ENCODE data around the gene GNPTG.

The GNPTG gene

DNA sequence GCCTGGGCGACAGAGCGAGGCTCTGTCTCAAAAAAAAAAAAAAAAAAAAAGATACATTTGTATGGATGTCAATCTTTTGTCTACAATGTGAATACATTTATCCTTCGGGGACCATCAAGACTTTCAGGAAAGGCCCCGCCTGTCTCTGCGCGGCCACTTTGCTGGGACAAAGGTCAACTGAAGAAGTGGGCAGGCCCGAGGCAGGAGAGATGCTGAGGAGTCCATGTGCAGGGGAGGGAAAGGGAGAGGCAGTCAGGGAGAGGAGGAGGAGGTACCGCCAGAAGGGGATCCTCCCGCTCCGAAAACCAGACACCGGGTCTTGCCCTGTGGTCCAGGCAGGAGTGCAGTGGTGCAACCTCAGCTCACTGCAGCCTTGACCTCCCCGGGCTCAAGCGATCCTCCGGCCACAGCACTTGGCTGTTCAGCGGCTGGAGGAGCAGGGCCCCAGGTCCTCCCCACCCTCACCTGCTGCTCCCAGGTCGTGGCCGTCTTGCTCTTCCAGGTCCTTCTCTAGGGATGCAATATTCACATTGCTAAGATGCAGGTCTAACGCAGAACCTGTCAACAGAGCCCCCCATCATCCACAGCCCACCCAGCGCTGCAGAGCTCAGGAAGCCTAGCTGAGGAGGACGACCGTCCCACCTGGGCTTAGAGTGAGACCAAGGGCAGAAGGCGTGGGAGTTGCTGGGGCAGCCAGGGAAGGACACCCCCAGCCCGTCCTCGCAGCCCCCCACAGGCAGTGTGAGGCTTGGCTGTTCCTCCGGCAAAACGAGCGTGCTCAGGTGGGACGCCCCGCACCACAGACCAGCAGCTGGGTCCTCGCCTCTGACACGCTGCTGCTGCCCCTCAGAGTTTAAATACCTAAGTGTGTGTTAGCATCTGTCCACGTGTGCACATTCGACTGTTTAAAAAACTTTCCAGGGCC lies 19.6 kb downstream of the GNPTG start:
- DNase-seq (ENCODE audit: low read depth in 2 of 2, low spot score in 1 of 2), result no peak

DNA sequence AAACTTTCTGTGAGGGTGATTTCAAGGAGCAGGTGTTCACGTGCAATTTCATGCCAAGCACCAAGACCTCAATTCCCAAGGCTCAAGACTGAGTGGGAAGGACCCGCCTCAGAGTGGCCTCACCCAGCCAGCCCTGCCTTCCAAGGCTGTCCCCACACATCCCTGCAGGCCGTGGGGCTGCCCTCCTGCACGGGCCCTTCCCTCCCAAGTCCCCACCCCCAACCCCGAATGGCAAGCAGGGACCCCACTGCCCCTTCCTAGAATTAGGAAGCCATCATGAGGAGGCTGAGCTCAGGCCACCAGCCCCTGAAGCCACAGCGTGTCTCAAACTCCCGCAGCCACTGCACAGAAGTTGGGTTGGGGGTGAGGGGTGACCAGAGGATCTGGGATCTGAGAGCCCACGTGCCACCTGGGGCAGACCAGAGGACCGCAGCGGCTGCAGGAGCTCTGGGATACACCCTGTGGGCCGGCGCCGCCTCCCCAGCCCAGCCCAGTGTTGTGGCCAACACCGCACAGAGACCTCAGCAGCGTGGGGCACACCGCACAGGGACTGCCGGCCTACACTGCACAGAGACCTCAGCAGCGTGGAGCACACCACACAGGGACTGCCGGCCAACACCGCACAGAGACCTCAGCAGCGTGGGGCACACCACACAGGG lies 20.7 kb downstream of the GNPTG start:
- DNase-seq (ENCODE audit: low read depth in 2 of 2, low spot score in 1 of 2), result no peak

- DNase-seq (ENCODE audit: low read depth in 2 of 2, low spot score in 1 of 2), result no peak
These were observed 22.9 kb downstream of the GNPTG start for GRCh38 chr16:1374418-1375297.

DNA sequence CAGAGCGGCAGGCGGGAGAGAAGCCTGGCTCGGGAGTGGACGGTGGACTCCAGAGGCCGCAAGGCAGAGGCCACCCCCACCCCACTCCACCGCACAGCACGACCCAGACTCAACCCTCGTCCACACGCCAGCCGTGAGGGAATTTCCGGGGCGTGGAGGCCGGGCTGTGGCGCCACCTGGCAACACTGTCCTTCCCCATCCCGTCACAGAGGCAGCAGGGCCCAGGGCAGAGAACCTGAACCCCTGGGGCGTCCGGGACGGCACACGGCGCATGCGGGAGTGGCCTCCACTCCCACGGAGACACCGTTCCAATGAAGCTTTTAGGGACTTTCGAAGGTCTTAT lies 23.5 kb downstream of the GNPTG start:
- DNase-seq (ENCODE audit: low read depth in 2 of 2, low spot score in 1 of 2), result no peak

- no peak for DNase-seq (ENCODE audit: low read depth in 2 of 2, low spot score in 1 of 2)
These were observed 24.1 kb downstream of the GNPTG start for GRCh38 chr16:1375741-1376410.

DNA sequence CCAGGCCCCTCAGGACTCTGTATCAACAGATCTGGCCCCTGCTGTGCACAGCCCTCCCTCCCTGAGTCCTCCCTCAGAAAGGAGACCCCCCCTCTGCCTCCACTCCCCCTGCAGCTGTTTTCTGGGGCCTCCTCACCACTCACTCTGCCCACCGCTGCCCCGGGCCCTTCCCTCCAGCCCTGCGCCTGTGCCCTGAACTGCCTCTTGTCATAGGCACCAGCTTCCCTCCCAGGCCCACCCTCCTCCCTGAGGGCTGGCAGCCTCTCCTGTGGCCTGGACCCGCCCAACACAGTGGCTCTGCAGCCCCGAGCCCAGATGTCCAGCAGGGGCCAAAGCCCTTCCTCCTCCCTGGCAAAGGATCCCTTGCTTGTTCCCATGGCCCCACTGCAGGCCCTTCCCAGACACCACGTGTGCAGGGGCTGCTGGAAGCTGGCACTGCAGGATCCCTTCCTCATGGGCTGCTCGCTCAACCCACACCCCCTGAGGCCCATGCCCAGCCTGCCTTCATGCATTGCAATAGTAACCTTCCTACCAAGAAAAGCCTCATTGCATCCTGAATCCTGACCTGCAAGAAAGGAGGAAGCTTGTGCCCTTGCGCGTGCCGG lies 25.8 kb downstream of the GNPTG start:
- DNase-seq (ENCODE audit: low read depth in 2 of 2, low spot score in 1 of 2), result no peak

DNA sequence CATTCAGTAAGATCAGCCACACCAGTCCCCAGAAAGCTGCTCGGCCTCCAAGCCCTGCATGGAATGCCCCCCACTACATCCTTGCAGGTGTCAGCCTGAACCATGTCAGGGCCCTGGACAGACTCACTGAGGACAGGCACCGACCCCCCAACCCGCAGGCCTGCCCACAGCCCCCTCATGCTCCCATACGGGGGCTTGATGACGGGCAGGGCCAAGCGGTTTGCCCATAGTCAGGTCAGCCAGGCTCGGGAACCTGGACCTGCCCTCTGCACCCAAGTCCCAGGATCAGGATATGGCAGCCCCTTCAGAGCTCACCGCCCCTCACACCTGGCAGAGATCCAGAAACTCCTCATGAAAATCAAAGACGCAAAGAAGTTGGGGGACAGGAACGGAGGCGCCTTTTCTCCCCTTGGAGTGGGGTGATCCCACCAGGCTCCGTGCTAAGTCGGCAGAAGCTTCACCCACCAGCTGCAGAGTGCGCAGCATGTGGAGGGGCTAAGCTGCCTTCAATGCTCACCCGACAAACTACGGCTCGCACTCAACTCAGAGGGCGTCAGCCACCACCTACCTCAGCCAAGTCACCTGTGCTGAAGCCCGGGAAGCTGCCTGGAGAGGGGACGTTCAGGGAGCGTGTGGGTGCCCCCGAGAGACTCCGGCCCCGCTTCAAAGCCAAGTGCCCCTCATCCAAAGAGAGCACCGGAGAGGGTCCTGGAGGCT lies 26.5 kb downstream of the GNPTG start:
- DNase-seq (ENCODE audit: low read depth in 2 of 2, low spot score in 1 of 2), result no peak

DNA sequence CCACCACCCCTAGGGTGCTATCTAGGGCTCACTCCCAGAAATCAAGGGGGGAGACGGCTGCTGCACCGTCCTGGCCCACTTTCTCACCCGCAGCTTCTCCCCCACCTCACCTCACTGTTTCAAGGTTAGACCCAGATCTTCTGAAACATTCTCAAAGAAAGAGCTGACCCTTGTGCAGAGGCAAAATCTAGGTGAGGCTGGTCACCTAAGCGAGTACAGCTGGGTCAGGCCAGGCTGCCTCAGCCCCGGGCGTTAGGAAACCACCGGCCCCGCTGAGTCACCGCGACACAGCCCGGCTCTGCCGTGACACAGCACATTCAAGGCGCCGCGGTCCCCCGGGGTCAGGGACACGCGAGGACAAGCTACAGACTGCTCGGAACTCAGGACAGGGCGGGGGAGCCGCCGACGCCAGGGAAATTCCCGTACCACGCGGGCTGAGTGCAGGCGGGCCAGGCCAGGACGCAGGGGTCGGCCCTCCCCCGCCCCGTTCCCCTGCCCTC lies 27.1 kb downstream of the GNPTG start:
- no peak for DNase-seq (ENCODE audit: low read depth in 2 of 2, low spot score in 1 of 2)

- peak; percentile 37 to 41 for DNase-seq (ENCODE audit: low read depth in 2 of 2, low spot score in 1 of 2)
These were observed 27.8 kb downstream of the GNPTG start for GRCh38 chr16:1379304-1380076.

- DNase-seq (ENCODE audit: low read depth in 2 of 2, low spot score in 1 of 2), result no peak
These were observed 28.5 kb downstream of the GNPTG start for GRCh38 chr16:1380195-1380594.

- DNase-seq (ENCODE audit: low read depth in 2 of 2, low spot score in 1 of 2), result no peak
These were observed 30.1 kb downstream of the GNPTG start for GRCh38 chr16:1381612-1382406.

- no peak for DNase-seq (ENCODE audit: low read depth in 2 of 2, low spot score in 1 of 2)
These were observed 31.8 kb downstream of the GNPTG start for GRCh38 chr16:1383556-1383955.

DNA sequence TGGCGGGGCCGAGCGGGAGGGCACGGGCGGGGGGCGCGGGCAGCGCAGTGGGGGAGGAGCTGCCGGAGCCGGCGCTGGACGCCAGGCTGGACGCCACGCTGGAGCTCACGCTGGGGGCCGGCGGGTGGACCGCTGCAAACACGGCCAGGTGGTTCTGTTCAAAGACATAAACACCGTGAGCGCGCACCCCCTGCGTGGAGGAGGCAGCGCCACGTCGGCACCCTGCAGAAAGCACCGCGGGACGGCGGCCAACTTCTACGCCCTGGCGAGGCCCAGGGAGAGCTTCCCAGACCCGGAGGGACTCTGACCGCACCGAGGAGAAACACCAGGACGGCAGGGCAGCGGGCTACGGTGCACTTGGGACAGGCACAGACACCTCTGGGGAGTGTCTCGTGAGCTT lies 33.5 kb downstream of the GNPTG start:
- no peak for DNase-seq (ENCODE audit: low read depth in 2 of 2, low spot score in 1 of 2)

DNA sequence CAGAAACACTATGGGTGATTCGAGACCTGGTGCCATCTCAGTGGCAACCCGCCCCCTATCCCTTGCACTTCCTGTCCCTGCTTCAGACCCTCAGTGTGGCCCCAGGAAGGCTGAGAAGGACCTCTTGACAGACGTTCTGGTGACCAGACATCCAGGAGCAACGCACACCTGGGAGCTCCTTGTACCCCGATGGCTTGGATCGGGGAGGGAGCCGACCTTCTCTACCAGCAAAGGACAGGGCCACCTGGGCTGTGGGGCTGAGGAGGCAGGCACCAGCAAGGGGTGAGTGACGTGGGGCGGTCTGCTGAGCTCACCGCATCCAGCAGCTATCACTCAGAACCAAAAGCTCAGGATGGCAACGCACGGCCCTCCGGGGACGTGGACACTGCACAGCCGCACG lies 35.6 kb downstream of the GNPTG start:
- no peak for DNase-seq (ENCODE audit: low read depth in 2 of 2, low spot score in 1 of 2)

GRCh38 chr16:1389762-1390161 lies 38.0 kb downstream of the GNPTG start:
- no peak for DNase-seq (ENCODE audit: low read depth in 2 of 2, low spot score in 1 of 2)

DNA sequence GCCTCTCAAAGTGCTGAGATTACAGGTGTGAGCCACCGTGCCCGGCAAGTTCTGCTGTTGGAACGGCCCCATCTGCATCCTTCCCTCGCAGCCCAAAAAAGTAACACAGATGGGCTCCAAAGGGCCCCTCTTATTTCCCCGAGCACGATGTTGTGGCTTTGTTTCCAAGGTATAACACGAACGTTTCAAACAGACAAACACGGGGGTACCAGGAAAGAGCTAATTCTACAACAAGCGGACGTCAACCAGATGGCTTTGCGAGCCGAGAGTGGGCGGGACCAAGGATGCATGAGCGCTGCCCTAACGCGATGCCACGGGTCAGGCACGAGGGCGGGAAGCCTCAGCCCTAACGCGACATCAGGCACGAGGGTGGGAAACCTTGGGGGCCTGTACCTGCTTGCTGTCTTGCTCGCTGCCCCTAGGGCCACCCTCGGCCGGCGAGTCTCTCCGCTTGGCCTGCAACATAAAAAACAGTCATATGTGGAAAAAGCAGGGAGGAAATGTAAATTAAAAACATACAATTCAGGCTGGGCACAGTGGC lies 38.6 kb downstream of the GNPTG start:
- no peak for DNase-seq (ENCODE audit: low read depth in 2 of 2, low spot score in 1 of 2)

DNA sequence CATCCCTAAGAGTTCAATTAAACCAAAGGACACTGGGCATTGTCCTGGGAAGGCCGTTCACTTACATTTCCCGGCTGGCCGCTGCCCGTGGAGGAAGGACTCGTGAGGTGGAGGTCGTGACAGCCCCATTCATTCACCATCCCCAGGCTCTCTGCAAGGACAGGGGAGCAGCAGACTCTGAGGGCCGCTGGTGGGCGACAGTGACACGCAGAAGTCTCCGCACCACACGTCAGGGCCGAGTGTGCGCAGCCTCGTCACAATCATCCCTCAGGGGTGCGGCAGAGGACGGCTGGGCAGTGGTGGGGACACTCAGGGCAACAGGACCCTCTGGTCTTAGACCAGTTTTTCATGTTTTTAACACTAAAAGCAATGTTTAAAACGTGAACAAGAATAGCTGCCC lies 41.1 kb downstream of the GNPTG start:
- no peak for DNase-seq (ENCODE audit: low read depth in 2 of 2, low spot score in 1 of 2)

- DNase-seq (ENCODE audit: low read depth in 2 of 2, low spot score in 1 of 2), result no peak
These were observed 42.0 kb downstream of the GNPTG start for GRCh38 chr16:1393613-1394176.
